ENCODE results near the gene KCNJ5. TPM values are rescaled to one million over a fixed set of nuclear protein-coding genes. Genes with fewer than 3 reads are reported as not detected.

KCNJ5 gene
- total and polyA plus RNA-seq, 2 experiments from 2014 or later, result not detected

DNA sequence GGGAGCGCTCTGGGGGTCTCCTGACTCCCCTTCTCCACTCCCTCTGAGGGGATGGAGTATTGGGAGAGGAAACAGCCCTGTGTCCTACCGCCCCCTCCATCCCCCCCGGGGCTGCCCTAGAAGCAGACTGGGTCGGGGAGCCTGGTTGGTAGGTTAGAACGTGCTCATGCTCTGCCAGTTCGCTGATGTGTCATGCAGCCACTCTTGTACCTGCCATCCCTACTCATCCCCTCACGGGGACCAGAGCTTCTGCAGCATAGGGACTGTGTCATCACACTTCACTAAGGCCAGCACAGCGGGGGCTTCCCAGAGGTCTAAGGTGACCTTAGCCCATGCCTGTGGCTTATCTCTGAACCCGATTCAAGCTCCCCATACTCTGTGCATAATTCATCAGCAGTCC is 28.8 kb upstream of the KCNJ5 start:
- ATAC-seq (no peak), DNase-seq (ENCODE audit: low spot score) (no peak)
- H3K36me3 Mint-ChIP-seq (ENCODE audit: low read depth), result peaks cover 2% of the 10 kb centered on the region; the same call in 1 of the 3 replicates
- H3K27me3 Mint-ChIP-seq (ENCODE audit: insufficient read depth, low read depth, poor library complexity), result peaks cover 5% of the 10 kb centered on the region
- Histone ChIP-seq H4K20me1 (replicated peaks; ENCODE audit: insufficient read depth) (no peaks in the 10 kb centered on the region), H3K4me3 (no peak overlapping the region), H3K4me2 (no peak overlapping the region), H3K79me2 (replicated peaks; ENCODE audit: insufficient read depth) (no peaks in the 10 kb centered on the region), H3K36me3 (ENCODE audit: insufficient read depth) (no peaks in the 10 kb centered on the region), H3K9me2 (ENCODE audit: insufficient read depth) (peaks cover 8% of the 10 kb centered on the region; the same call in 1 of the 2 replicates), H3K27me3 (ENCODE audit: insufficient read depth) (peaks cover 6% of the 10 kb centered on the region; the same call in 1 of the 2 replicates), H2AFZ (no peak overlapping the region), H3K27ac (ENCODE audit: low read depth) (no peak overlapping the region), H3F3A (replicated peaks; ENCODE audit: low read depth) (no peaks in the 10 kb centered on the region), H3K4me1 (ENCODE audit: insufficient read depth) (peaks cover 14% of the 10 kb centered on the region; the same call in 1 of the 2 replicates)
- H3K9me3 Mint-ChIP-seq, result no peaks in the 10 kb centered on the region
- H3K4me3 Mint-ChIP-seq, result no peak overlapping the region
- TF ChIP-seq, protein P1, sequence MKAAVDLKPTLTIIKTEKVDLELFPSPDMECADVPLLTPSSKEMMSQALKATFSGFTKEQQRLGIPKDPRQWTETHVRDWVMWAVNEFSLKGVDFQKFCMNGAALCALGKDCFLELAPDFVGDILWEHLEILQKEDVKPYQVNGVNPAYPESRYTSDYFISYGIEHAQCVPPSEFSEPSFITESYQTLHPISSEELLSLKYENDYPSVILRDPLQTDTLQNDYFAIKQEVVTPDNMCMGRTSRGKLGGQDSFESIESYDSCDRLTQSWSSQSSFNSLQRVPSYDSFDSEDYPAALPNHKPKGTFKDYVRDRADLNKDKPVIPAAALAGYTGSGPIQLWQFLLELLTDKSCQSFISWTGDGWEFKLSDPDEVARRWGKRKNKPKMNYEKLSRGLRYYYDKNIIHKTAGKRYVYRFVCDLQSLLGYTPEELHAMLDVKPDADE (IDR thresholded peaks at IDR 0.05), result no peak
- TF ChIP-seq ZNF114 (CRISPR knock-in tag; IDR thresholded peaks at IDR 0.05), result no peak
- TF ChIP-seq ZNF331 (CRISPR knock-in tag; IDR thresholded peaks at IDR 0.05; ENCODE audit: low read depth), result no peak
- TF ChIP-seq STAT1 (IDR thresholded peaks at IDR 0.05; ENCODE audit: unreplicated experiment), result no peak
- TF ChIP-seq, protein P2, sequence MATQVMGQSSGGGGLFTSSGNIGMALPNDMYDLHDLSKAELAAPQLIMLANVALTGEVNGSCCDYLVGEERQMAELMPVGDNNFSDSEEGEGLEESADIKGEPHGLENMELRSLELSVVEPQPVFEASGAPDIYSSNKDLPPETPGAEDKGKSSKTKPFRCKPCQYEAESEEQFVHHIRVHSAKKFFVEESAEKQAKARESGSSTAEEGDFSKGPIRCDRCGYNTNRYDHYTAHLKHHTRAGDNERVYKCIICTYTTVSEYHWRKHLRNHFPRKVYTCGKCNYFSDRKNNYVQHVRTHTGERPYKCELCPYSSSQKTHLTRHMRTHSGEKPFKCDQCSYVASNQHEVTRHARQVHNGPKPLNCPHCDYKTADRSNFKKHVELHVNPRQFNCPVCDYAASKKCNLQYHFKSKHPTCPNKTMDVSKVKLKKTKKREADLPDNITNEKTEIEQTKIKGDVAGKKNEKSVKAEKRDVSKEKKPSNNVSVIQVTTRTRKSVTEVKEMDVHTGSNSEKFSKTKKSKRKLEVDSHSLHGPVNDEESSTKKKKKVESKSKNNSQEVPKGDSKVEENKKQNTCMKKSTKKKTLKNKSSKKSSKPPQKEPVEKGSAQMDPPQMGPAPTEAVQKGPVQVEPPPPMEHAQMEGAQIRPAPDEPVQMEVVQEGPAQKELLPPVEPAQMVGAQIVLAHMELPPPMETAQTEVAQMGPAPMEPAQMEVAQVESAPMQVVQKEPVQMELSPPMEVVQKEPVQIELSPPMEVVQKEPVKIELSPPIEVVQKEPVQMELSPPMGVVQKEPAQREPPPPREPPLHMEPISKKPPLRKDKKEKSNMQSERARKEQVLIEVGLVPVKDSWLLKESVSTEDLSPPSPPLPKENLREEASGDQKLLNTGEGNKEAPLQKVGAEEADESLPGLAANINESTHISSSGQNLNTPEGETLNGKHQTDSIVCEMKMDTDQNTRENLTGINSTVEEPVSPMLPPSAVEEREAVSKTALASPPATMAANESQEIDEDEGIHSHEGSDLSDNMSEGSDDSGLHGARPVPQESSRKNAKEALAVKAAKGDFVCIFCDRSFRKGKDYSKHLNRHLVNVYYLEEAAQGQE (IDR thresholded peaks at IDR 0.05; ENCODE audit: unreplicated experiment), result no peak
- no peak for TF ChIP-seq EZH2phosphoT487 (IDR thresholded peaks at IDR 0.05; ENCODE audit: unreplicated experiment)
- TF ChIP-seq POLR2AphosphoS5 (IDR thresholded peaks at IDR 0.05; ENCODE audit: low read depth), result no peak
- no peak for TF ChIP-seq CREB1 (CRISPR knock-in tag; IDR thresholded peaks at IDR 0.05; ENCODE audit: low read depth)
- TF ChIP-seq, protein P3, sequence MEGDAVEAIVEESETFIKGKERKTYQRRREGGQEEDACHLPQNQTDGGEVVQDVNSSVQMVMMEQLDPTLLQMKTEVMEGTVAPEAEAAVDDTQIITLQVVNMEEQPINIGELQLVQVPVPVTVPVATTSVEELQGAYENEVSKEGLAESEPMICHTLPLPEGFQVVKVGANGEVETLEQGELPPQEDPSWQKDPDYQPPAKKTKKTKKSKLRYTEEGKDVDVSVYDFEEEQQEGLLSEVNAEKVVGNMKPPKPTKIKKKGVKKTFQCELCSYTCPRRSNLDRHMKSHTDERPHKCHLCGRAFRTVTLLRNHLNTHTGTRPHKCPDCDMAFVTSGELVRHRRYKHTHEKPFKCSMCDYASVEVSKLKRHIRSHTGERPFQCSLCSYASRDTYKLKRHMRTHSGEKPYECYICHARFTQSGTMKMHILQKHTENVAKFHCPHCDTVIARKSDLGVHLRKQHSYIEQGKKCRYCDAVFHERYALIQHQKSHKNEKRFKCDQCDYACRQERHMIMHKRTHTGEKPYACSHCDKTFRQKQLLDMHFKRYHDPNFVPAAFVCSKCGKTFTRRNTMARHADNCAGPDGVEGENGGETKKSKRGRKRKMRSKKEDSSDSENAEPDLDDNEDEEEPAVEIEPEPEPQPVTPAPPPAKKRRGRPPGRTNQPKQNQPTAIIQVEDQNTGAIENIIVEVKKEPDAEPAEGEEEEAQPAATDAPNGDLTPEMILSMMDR (conservative IDR thresholded peaks at IDR 0.05; ENCODE audit: low read depth in 2 of 2), result no peak
- H3K27ac Mint-ChIP-seq, result no peak overlapping the region
- H3K4me1 Mint-ChIP-seq, result peaks cover 20% of the 10 kb centered on the region

Measured in GM23338 (cell line).